H1 (cell line): ENCODE data around the gene TBC1D24.

Experiments used
- EZH2 ChIP-seq: fragments of 200-600 bp; sonication (generic); IDR thresholded peaks from 2 replicates; pipeline ENCODE4 v1.7.1; 2012; ENCODE audit warnings: low read depth, mild to moderate bottlenecking, moderate library complexity, low read length, inconsistent platforms; ENCODE audit not compliant: severe bottlenecking
- POLR2A ChIP-seq, 2 experiments: IDR thresholded peaks; 1 replicate in 1 of 2; 2 replicates in 1 of 2; pipeline ENCODE4 v1.6.1; 2011; ENCODE audit warnings: low read depth in 2 of 2, low read length in 2 of 2, mild to moderate bottlenecking in 2 of 2; ENCODE audit errors: control extremely low read depth in 1 of 2
- TF ChIP-seq, protein P1 (sequence below), 3 experiments: IDR thresholded peaks; 1 replicate in 2 of 3; 2 replicates in 1 of 3; pipeline versions ENCODE4 v1.5.1 to v1.6.1; 2011; ENCODE audit warnings: low read length in 3 of 3, mild to moderate bottlenecking in 3 of 3, inconsistent platforms in 2 of 3, low read depth in 1 of 3, moderate library complexity in 1 of 3; ENCODE audit not compliant: insufficient read depth in 1 of 3; ENCODE audit errors: control extremely low read depth in 1 of 3

DNA sequence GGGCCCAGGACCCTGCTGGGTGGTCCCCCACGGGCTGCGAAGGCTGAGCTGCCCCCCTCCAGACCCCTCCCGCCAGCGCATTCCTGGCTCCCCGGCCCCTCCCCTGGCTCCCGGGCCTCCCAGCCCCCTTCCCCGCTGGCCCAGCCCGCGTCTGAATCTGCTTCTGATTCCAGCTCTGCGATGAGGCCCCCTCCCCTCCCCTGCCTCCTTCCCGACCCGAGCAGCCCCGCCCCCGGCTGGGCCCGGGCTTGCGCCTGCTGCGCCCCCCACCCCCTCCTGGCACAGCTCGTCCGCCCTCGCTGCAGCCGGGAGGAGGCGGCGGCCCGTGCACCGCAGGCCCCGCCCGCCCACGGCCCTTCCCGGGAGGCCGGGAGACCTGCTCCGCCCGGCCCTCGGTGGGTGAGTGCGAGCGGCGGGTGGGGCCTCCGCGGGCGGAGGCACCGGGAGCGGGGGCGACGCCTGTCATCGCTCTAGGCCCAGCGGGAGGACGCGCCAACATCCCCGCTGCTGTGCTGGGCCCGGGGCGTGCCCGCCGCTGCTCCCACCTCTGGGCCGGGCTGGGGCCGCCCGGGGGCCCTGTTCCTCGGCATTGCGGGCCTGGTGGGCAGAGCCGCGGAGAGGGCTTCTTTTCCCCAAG lies 3.8 kb upstream of the TBC1D24 start, which contains the start of gene NTN3:
- TF ChIP-seq, protein P1, sequence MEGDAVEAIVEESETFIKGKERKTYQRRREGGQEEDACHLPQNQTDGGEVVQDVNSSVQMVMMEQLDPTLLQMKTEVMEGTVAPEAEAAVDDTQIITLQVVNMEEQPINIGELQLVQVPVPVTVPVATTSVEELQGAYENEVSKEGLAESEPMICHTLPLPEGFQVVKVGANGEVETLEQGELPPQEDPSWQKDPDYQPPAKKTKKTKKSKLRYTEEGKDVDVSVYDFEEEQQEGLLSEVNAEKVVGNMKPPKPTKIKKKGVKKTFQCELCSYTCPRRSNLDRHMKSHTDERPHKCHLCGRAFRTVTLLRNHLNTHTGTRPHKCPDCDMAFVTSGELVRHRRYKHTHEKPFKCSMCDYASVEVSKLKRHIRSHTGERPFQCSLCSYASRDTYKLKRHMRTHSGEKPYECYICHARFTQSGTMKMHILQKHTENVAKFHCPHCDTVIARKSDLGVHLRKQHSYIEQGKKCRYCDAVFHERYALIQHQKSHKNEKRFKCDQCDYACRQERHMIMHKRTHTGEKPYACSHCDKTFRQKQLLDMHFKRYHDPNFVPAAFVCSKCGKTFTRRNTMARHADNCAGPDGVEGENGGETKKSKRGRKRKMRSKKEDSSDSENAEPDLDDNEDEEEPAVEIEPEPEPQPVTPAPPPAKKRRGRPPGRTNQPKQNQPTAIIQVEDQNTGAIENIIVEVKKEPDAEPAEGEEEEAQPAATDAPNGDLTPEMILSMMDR (IDR thresholded peaks at IDR 0.05; ENCODE audit: control extremely low read depth in 1 of 3, insufficient read depth in 1 of 3, low read depth in 1 of 3, low read length in 3 of 3): no peak
- TF ChIP-seq POLR2A (IDR thresholded peaks at IDR 0.05; ENCODE audit: control extremely low read depth in 1 of 2, low read depth in 2 of 2, low read length in 2 of 2) (no peak), EZH2 (no peak)
